Activated CD8-positive, alpha-beta memory T cell treated with anti-CD3 and anti-CD28 coated beads, Interleukin-2, amount 50 U/mL, for 24 hours (primary cell): Measurements from ENCODE around the gene KRT14.
"Not testable (repeated sequence)": the region's sequence is repeated elsewhere in the genome, so short reads cannot be mapped to it uniquely, and the experiment has no call there.

Experiments
- DNase-seq: peaks from one replicate; pipeline ENCODE4 v3.0.0-alpha.2; 2020; ENCODE audit errors: extremely low read depth

KRT14 gene

DNA sequence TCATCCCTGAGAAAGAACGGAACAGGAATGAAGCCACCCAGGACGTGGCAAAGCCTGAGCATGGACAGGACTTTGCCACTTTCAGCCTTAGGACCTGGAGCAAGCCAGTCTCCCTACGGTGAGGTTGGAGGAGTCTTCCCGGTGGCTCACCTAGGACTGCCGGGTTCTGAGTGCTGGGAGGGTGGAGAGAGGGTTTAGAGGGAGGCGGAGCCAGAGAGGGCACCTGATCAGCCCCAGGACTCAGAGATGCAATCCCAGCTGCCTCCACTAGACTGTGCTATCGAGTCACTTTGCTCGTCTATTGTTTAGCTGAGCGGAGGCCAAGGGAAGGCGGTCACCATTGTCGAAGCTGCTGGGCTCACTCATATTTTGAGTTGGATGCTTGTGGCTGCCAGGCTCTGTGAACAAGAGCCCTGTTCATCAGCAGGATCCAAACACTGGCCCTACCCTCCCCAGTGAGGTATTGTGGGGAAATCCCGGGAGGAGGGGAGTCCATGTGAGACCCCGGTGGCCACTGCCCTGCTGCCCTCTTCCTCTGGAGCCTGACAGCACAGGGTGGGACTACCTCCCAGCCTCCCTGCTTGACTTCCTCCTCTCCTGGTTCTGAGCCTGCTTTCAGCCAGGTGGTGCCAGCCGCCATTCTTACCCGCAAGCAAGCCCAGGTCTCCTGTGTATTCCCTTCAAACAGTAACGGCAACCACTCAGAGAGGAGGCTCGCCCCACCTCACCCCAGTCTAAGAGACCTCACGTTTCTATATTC lies 7.0 kb downstream of the KRT14 start:
- DNase-seq, result peak; percentile 39

DNA sequence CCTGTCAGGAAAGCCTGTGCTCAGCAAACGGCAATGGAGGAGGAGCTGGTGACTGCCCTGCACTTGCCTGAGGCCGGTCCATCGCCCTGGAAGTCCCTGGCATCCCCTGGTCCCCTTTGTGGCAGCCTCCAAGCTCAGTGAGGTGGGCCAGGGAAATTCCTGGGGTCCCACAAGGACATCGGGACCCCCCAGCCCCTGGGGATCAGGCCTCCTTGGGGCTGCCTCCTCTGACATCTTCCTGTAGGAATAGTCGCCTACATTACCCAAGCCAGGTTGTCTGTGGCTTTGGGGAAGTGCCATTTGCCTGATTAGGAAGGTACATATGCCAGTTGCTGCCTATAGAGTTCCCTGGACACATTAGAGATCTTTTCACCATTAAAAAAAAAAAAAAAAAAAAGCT lies 7.7 kb downstream of the KRT14 start:
- no peak for DNase-seq

DNA sequence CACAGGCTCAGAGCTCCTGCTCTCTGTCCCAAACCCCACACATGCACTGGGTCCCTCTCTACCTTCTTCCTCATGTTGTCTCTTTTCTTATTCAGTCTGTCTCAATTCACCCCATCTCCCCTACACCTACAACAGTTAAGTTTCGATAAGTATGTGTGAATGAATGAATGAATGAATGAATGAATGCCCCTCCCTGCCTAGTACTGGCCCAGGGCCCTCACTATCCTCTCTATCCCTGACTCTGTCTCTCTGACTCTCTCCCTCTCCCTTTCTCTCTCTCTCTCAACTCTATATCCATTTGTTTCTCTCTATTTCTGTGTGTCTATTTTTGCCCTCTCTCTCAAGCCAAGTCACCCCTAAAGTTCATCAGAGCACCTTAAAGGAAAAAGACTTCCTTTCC lies 8.2 kb downstream of the KRT14 start:
- no peak for DNase-seq

DNA sequence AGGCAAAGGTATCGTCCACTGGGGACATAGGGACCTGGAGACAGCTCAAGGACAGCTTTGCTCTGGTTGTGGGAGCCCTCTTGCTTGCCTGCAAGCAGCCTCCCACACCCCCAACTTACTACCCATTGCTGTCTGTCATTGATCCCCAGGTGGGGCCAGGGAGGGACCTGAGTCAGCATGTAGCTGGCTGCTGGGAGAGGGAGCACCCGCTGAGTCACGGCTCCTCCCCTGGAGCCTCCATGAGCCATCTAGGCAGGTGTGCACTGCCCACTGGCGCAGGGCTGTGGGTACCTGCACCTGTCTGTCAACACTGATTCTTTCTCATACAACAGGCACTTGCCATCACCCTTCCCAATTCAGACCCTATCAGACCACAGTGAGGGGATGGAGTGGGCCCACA lies 10.0 kb downstream of the KRT14 start:
- DNase-seq, result not testable (repeated sequence)

DNA sequence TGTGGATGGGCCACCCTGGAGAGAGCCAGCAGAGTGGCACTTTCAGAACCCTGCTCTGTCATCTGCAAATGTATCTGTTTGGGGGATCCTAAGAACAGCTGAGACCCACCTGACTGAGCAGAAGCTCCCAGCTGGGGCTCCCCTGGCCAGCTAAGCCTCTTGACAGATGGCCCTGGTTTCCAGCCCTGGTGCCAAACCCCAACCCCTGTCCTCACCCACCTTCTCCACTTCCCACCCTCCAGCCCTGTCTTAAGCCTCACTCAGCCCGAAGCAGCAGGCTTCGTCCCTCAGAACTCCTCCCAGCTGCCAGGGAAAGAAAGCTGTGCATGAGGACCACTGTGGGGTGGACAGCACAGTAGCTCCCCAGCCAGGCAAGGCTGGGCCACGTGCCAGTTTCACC lies 11.4 kb downstream of the KRT14 start:
- DNase-seq, result no peak

DNA sequence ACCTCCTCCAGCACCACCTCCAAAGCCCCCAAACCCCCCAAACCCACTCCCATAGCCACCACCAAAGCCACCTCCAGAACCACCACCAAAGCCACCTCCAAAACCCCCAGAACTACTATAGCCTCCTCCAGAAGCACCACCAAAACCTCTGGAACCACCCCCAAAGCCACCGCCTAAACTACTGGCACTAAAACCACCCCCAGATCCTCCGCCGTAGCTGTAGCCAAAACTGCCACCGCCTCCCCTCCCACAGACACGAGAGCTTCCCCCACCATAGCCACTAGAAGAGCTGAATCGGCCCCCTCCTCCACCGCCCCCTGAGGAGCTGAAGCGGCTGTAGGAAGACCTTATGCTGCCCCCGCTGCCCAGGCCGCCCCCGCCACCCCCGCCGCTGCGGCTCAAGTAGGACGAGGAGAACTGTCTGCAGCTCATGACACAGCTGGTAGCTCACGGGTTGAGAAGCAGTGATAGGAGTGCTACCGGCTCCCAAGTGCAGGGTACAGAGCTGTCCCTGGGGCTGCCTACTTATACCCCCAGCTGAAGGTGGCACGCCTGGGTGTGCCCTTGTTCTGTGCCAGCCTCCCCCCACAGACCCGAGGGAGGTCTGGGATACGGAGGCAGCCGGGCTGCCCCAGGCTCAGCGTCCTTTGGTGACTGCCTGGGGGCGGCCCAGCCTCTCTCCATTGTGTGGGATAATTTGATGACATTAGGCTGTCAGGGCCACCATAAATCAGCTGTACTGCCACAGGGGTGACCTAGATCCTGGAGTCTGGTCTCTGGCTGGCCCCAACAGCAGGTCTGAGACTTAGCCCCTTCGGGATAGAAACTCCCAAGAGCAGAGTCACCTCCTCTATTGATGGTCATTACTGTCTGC lies 14.9 kb downstream of the KRT14 start, which contains the start of gene KRT9:
TSS of gene KRT9 (minus strand) at position 499 of the 874 bp plus-strand sequence. CDS start at position 432, 67 bp downstream.
- DNase-seq, result no peak

DNA sequence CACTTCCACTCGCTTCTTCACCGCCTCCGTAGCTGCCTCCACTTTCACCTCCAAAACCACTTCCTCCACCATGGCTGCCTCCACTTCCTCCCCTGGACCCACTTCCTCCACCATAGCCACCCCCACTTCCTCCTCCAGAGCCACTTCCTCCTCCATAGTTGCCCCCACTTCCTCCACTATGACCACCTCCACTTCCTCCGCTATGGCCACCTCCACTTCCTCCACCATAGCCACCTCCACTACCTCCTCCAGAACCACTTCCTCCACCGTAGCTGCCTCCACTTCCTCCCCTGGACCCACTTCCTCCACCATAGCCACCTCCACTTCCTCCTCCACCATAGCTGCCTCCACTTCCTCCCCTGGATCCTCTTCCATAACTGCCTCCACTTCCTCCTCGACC lies 19.4 kb downstream of the KRT14 start:
- no peak for DNase-seq

DNA sequence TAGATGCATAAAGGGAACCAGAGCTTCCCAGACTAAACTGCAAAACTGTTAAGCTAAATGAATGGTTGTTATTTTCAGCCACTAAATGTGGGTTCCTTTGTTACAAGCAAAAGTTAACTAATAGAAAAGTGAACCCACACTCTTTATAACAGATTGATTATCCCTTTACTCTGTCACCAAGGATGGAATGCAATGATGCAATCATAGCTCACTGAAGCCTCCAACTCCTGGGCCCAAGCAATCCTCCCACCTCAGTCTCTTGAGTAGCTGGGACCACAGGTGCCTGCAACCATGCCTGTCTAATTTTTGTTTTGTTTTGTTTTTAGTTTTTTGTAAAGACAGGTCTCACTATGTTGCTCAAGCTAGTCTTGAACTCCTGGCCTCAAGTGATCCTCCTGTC lies 21.4 kb downstream of the KRT14 start:
- no peak for DNase-seq

DNA sequence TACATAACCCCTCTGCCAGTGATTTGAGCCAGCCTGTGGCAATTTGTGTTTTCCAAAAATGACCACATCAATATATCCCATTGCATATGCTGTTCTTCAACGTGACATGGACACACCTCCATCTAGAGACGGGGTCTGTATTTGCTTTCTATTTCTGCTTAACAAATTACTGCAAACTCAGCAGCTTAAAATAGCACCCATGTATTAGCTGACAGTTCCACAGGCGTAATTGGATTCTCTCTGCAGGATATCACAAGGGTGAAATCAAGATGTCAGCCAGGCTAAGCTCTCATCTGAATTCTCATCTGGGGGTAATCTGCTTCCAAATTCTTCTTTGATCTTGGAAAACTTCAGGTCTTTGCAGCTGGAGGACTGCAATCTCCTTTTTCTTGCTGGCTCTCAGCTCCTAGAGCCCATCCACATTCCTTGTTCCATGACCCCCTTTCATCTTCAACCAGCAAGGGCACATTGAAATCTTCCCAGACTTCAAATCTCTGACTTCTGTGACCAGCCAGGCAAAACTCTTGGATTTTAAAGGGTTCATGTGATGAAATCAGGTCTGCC lies 23.0 kb downstream of the KRT14 start:
- no peak for DNase-seq

DNA sequence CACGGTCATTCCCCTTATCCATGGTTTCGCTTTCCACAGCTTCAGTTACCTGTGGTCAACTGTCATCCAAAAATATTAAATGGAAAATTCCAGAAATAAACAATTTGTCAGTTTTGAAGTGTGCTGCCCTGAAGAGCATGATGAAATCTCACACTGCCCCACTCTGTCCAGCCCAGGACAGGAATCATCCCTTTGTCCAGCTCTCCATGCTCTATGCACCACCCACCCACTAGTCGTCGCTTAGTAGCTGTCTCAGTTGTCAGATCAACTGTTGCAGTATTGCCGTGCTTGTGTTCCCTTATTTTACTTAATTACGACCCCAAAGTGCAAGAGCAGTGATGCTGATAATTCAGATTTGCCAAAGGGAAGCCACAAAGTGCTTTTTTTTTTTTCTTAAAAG lies 25.1 kb downstream of the KRT14 start:
- DNase-seq, result no peak

DNA sequence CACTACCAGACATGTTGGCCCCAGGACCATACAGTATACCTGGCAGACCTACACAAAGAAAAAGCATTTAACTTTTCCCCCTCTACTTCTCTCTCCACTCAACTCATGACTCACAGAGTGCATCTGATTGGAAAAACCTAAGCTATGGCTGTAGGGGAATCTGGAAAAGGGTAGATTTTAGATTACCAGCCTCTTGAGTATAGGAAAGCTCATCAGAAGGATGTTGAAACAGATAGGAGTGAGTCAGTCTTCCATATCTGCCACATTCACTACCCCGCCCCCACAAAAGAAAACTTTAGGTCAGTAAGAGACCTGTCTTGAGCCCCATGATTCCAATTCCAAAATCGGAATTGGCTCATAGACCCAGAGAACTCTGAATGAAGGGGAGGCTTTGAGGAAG lies 27.1 kb downstream of the KRT14 start:
- DNase-seq, result no peak

DNA sequence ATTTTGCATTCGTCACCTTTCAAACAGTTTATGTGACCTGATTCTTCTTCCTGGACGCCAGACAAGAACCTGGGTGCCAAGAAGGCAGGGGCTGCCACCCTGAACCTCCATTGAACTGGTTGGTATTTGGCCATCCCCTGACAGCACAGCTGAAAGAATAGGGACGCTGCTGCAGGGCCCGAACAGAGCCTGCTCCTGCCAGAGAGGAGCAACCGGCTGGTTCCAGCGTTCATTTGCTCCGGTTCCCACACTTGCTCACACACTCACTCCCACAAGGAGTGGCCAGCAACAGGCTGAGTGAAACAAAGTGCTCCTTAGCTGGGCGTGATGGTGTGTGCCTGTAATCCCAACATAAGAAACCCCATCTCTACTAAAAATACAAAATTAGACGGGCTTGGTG lies 29.8 kb downstream of the KRT14 start:
- DNase-seq, result no peak

DNA sequence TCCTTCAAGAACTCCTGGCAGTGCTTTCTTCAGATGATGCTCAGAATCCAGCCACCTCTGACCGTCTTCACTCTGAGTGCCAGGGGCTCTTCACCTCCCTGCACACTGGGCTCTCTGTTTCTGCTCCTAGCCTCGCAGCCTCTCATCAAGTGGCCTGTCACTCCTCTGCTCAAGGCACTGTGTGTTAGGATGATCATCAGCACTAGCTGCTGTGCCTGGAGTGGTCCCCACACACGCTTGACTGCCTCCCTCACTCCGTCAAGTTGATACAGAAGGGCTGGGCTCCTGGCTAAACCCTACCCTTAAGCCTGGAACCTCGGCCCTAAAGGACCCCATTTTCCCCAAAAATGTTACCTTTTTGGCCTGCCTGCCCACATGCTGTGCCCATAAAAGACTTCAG lies 30.4 kb downstream of the KRT14 start:
- DNase-seq, result no peak

DNA sequence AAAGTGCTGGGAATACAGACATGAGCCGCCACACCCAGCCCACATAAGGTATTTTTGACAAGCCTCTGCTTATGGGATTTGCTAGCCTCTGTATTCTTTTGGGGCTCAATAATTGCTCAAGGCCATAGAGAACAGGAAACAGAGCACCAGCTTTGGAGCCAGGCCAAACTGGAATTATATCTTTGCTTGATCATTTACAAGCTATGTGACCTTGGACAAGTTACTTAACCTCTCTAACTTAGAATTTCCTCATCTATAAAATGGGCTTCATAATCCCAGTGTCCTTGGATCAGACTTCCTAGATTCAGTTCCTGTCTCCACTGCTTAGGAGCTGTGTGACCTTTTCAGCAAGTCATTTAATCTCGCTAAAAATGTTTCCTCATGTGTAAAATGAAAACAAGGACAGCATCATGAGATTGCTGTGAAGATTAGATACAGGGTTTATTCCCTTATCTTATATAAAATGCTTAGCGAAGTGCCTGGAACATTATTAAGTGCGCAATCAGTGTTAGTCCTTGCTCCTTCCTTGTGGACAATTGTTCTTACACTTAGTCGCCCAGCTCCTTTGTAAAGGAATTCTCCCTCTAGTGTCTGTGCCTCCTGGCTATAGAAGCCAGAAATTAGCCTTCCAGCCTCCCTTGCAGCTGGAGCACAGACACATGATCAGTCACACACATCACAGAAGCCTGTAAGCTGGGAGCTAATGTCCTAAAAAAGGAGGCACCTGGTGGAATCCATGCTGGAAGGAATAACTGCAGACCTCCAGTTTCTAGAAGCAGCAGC lies 31.4 kb downstream of the KRT14 start:
- DNase-seq, result no peak

DNA sequence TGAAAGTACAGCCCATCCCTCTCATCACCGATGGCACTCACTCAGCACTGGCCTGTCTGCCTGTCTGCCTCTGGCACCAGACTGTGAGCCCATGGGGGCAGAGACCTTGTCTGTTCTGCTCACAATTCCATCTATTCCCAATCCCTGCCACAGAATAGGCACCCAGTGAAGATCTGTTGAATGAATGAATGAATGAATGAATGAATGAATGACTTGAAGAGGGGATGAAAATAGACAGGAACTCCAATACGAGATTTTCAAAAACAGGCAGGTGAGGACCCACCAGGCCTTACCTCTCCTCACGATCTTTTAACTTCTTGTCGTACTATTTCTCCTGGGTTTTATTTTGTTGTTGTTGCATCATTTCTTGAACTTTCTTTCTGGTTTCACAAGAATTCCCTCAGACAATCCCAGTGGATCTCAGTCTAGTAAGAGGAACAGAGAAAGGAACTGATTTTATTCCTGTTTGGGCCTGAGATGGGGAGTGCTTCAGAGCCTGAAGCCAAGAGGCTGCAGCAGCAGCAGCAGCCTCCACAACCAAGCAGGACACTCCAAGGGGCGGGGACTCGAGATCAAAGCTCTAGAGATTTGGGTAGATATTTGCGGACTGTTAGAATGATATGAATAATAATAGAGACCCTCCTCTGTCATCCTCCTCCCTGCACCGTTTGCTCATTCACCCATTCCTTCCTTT lies 32.6 kb downstream of the KRT14 start:
- no peak for DNase-seq

DNA sequence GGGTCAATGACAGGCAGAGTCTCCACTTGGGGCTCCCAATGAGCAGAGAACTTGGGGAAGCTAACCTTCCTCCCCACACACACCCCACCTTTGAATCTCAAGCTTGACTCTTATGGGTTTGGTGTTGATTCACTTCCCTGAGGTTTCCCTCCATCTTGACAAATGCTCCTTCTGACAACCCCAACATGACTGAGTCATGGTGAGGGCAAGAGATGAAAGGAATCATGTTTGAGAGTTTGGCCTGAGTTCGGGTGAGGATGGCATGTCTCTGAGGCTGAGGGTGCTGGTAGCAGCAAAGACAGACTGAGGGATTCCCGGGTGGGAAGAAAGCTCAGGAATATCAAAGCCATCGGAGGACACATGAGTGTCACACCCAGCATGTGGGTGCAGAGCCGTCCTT lies 33.5 kb downstream of the KRT14 start:
- no peak for DNase-seq

DNA sequence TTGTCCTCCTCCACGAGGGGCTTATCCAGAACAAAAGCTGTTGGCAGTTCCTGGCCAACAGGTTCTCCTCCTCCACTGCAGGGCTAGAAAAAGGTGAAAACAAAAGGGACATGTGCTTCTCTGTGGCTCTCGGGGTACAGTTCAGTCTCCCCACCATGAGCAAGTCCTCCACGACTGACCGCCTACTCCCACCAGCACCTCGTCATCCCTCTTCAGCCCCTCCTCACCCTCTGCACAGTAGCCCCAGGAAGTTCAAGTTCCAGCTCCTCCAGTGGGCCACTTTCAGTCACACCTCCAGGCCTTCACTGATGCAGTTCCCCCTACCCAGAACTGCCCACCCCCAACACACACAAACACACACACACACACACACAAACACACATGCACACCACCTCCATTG lies 34.2 kb downstream of the KRT14 start:
- DNase-seq, result no peak

DNA sequence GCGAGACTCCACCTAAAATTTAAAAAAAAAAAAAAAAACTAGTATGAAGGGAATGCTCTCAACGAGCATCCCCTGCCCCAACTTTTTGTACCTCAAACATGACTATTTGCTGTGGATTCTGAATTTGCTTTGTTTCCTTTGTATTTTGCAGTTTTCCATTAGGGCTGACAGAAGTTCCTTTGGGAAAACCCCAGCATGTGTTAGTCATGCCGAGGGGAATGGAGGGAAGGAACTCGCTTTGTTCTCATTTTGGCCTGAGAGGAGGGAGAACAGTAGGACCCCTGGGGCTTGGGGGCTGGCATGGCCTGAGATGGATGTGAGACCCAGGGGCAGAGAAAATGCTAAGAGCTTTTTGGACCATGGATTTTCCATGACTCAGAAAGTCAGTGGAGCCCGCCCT lies 35.3 kb downstream of the KRT14 start:
- no peak for DNase-seq

DNA sequence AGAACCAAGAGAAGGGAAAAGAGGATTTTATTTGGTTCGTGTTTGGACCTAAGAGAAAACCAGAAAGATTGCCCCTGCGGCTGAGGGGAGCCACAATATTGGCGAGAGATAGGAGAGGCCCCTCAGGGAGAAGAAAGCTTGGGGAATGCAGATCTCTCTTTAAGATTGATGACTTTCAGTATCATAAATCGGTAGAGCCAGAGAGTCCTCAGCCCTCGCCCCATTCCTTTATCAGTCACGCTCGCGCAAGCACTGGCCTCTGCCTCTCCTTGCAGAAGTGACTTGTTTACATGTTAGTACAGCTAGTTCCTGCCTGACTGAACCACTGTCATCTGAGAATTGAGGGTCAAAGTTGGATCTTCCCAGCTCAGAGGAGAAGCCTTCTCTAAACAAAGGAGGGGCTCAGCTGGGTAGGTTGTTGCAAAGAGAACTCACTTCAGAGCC lies 37.1 kb downstream of the KRT14 start:
- DNase-seq, result no peak

DNA sequence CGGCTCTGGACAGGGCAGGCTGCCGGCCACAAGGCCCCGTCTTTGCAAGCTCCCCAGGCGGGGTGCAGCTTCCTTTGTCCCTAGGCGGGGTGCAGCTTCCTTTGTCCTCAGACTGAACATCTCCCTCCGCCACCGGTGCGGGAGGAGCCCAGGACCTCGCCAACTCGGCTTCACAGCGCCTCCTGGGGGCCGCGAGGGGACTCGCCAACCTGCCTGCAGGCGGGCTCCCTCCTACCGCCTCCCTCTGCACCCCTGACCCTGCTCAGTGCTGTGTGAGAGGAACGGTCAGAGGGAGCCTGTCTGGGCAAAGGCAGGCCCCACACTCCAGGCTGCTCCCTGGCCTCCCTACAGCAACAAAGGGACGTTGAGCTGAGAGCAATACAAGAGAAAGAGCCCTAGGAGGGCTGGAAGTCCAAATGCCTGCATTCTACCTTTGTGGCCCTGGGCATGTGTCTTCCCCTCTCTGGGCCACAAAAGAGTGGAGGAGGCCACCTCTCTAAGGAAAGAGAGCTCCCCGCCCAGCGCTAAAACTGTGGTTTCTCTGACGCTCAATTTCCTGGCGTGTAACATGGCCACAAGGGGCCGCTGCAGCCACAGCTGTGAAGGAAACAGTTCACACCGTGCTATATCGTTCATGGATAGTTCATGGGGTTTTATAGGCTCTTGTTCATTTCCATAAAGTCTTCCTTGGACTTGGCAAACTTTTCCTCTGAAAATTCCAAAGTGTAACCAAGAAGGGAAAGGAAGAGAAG lies 37.7 kb downstream of the KRT14 start:
- DNase-seq, result peak; percentile 58
